ENCODE data around the gene TECTB.

Gene TECTB

GRCh38 chr10:112286837-112287818, 3.9 kb downstream of the TECTB start:
- H3K27ac ChIP-seq, result no peak overlapping the region
- no peak for TF ChIP-seq ZFX (IDR thresholded peaks at IDR 0.05)
- no peak for TF ChIP-seq CTCF (conservative IDR thresholded peaks at IDR 0.05)

- TF ChIP-seq ZFX (IDR thresholded peaks at IDR 0.05), result no peak
- TF ChIP-seq CTCF (conservative IDR thresholded peaks at IDR 0.05), result no peak
- H3K27ac ChIP-seq, result no peak overlapping the region
These were observed 4.6 kb downstream of the TECTB start for GRCh38 chr10:112287844-112288243.

- TF ChIP-seq CTCF (conservative IDR thresholded peaks at IDR 0.05), result no peak
- no peak overlapping the region for H3K27ac ChIP-seq
These were observed 5.3 kb downstream of the TECTB start for GRCh38 chr10:112288486-112288885.

GRCh38 chr10:112289373-112290053, 6.3 kb downstream of the TECTB start:
- TF ChIP-seq CTCF (conservative IDR thresholded peaks at IDR 0.05) (no peak), ZFX (IDR thresholded peaks at IDR 0.05) (no peak)
- no peak overlapping the region for H3K27ac ChIP-seq

- H3K27ac ChIP-seq, result no peak overlapping the region
- no peak for TF ChIP-seq CTCF (conservative IDR thresholded peaks at IDR 0.05)
- no peak for TF ChIP-seq ZFX (IDR thresholded peaks at IDR 0.05)
These were observed 6.8 kb downstream of the TECTB start for GRCh38 chr10:112290054-112290373.

- TF ChIP-seq CTCF (conservative IDR thresholded peaks at IDR 0.05), result no peak
- no peak for TF ChIP-seq ZFX (IDR thresholded peaks at IDR 0.05)
- H3K27ac ChIP-seq, result no peak overlapping the region
These were observed 11.0 kb downstream of the TECTB start for GRCh38 chr10:112294169-112294568.

Measured in C4-2B (cell line).